Panc1 (cell line): ENCODE data around the gene MGMT.

Experiments
- CTCF ChIP-seq: fragments of 450-650 bp; IDR thresholded peaks from 2 replicates; pipeline ENCODE4 v1.5.1; 2017; ENCODE audit warnings: mild to moderate bottlenecking
- POLR2AphosphoS5 ChIP-seq: IDR thresholded peaks from 2 replicates; pipeline ENCODE4 v1.6.1; 2012; ENCODE audit warnings: mild to moderate bottlenecking, low read depth, low read length, moderate library complexity
- REST ChIP-seq, 2 experiments: IDR thresholded peaks; 2 replicates each; pipeline ENCODE4 v1.6.1; 2011 to 2012; ENCODE audit warnings: low read depth in 2 of 2, control low read depth in 1 of 2, low read length in 1 of 2, mild to moderate bottlenecking in 1 of 2, moderate library complexity in 1 of 2; ENCODE audit not compliant: insufficient read depth in 1 of 2
- SIN3A ChIP-seq: IDR thresholded peaks from 2 replicates; pipeline ENCODE4 v1.6.1; 2012; ENCODE audit warnings: low read depth, mild to moderate bottlenecking, low read length, moderate library complexity, borderline replicate concordance; ENCODE audit not compliant: insufficient read depth
- TCF7L2 ChIP-seq: IDR thresholded peaks from 2 replicates; pipeline ENCODE4 v1.6.1; 2011; ENCODE audit warnings: mild to moderate bottlenecking, low read depth, low read length, inconsistent platforms

GRCh38 chr10:129676014-129676413, 209.0 kb downstream of the MGMT start:
- TF ChIP-seq CTCF (no peak), POLR2AphosphoS5 (no peak), TCF7L2 (no peak), SIN3A (no peak), REST (IDR thresholded peaks at IDR 0.05; ENCODE audit: insufficient read depth in 1 of 2, low read depth in 2 of 2, low read length in 1 of 2) (no peak)
